Measurements from ENCODE around the gene C1orf50.
"Not testable (repeated sequence)": the region's sequence is repeated elsewhere in the genome, so short reads cannot be mapped to it uniquely, and the experiment has no call there.

C1orf50 gene

GRCh38 chr1:42801832-42802473 lies 34.9 kb downstream of the C1orf50 start:
- DNase-seq (ENCODE audit: low spot score) = no peak

DNA sequence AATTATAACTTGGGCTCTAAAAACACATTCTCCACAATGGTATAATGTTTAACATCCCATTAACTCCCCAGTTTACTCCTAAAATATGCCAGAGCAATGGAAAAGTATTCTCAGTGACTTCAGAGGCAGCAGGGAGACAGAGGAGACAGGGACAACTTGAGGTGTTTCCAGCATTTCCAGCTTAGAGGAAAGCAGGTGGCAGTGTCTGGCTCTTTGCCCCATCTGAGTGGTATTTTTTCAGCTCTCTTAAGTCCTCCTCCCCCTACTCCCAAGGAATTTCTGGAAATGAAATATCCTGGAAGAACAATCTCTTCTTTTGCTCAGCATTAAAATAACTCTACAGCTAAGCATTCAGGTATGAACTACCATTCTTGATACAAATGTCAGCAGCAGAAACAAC lies 39.1 kb downstream of the C1orf50 start:
- no peak for DNase-seq (ENCODE audit: low spot score)

DNA sequence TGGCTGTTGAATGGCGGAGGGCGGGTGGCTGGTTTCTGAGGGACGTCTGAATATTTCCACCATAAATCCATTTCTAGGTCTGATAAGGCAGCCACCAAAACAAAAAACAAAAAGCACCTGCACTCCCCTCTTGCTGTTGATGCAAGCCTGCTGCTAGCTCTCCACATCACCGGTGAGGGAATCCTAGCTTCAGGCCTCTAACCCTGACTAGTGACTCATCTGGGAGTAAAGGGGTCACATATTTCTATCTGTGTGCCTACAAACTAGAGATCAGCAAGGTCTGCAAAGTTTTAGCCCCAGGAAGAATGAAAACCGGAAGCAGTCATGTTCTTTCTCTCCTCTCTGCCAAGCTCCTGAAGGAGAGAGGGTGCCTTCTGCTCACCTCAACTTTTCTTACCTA lies 39.5 kb downstream of the C1orf50 start:
- no peak for DNase-seq (ENCODE audit: low spot score)

DNA sequence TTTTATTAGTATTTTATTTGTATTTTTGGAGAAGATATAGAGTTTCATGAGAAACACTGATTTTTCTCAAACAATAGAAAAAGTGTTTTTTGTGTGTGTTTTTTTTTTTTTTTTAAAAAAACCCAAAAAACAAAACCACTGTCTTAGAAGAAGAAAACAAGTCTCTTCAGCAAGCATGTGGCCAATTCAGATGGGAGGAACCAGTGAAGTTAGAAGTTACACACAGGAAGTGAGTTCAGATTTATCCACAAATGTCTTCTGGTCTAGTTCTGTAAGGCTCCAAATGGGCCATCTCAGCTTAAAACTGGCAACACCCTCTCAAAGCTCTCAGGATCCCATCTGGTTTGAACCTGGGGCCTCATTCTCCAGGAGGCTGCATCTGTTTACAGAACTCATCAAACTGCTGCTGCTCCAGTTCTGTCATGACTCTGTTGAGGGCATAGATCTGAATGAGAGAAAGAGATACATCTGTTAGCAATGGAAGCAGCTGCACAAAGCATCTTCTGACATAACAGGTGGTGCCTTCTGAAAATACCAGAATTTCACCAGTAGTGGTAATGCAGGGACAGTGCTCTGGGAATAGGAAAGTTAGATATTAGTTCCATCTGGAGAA lies 40.1 kb downstream of the C1orf50 start:
- no peak for DNase-seq (ENCODE audit: low spot score)

DNA sequence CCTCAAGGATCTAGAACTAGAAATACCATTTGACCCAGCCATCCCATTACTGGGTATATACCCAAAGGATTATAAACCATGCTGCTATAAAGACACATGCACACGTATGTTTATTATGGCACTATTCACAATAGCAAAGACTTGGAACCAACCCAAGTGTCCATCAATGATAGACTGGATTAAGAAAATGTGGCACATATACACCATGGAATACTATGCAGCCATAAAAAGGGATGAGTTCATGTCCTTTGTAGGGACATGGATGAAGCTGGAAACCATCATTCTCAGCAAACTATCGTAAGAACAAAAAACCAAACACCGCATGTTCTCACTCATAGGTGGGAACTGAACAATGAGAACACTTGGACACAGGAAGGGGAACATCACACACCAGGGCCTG lies 47.8 kb downstream of the C1orf50 start:
- DNase-seq (ENCODE audit: low spot score) = not testable (repeated sequence)

DNA sequence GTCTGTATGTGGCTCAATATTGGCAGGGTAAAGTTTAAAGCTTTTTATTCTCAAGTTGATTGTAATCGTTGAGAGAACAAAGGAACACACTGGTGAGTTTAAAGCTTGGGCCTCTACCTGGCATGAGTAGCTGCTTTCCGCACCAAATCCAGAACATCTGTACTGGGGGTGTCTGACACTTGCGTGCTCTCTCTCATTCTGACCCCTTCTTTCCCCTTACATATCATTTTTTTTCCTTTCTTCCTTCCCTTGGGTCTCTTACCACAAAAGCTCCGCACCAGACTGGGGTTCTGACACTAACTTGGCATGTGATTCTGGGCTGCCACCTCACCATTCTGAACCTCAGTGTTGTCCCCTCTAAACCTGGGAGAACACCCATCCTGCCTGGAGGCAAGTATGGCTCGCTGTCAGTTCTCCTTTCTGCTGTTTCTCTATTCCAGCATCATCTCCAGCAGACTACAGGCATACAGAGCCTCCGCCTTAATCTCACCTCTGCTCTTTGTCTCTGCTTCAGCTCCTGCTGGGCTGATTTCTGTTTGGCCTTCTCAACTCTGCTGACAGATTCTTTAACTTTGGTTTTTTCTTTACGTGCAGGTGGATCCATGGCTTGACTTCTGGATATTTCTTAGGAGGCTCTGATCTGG lies 49.0 kb downstream of the C1orf50 start:
- DNase-seq (ENCODE audit: low spot score) = no peak

GRCh38 chr1:42816585-42817439 lies 49.8 kb downstream of the C1orf50 start, which contains the start of the genes ERMAP and SVBP:
TSS of gene ERMAP (plus strand) at chr1:42817122. CDS start at chr1:42830449, 13,327 bp downstream.
TSS of gene SVBP (minus strand) at chr1:42817397. CDS start at chr1:42816544, 853 bp downstream.
- DNase-seq (ENCODE audit: low spot score) = peak; percentile 92

GRCh38 chr1:42817440-42817767 lies 50.4 kb downstream of the C1orf50 start:
- DNase-seq (ENCODE audit: low spot score) = no peak

DNA sequence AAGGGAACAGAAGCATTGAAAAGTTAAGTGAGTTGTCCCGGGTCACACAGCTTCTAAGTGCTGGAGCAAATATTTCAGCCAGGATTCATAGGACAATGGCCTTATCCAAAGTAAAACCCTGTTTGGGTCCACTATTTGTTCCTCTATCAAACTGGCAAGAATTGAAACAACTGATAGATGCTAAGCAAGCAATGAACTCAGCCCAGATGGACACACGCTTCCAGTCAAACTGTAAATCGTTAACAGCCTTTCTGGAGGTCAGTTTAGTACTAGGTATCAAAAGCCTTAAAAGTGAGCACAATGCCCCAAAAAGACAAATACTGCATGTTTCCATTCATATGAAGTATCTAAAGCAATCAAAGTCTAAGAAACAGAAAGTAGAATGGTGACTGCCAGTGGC lies 50.9 kb downstream of the C1orf50 start:
- no peak for DNase-seq (ENCODE audit: low spot score)

GRCh38 chr1:42820813-42821212 lies 53.8 kb downstream of the C1orf50 start:
- no peak for DNase-seq (ENCODE audit: low spot score)

- DNase-seq (ENCODE audit: low spot score) = no peak
These were observed 54.6 kb downstream of the C1orf50 start for GRCh38 chr1:42821690-42822089.

DNA sequence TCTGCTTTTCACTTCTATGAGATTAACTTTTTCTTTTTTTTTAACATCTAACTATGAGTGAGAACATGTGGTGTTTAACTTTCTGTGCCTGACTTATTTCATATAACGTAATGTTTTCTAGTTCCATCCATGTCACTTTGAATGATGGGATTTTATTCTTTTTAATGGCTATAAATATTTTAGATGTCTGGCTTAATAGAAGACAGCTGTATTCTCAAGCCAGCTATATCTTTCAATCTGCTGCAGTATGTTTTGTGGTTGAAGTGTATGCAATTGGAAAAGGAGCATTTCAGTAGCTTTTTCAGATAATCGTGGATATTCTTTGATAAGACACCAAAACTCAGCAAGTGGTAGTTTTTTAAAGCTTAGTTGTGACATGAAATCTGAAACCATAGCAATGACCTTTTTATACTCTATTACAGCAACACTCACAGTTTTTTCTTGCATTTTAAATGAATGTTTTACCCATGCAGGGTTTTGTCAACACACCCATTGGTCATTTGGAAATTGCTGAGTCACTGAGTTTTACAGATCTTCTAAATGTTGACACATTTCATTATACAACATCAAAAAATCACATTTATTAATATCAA lies 55.8 kb downstream of the C1orf50 start:
- no peak for DNase-seq (ENCODE audit: low spot score)

DNA sequence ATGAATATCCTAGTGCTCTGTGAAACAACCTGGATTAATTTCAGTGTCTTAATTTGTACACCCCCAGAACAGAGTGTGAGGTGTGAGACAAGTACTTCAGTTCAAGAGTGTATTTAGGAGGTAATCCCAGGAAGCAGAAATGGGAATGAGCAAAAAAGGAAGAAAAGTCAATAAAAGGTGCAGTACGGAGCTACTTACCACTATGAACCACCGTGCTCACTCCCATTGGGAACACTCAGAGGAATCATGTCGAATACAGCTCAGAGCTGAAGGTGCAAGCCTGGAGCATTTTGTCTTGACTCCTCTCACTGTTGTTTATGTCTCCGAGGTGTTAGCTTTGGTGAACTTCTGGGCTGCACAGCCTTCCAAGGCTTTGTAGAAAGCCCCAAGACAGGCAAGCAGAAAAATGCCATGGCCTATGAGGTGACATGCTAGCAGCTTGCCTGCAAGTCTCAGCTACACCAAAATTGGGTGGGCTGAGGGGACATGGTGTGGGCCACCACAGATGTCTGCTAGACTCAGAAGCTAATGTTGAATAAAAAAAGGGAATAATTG lies 57.5 kb downstream of the C1orf50 start:
- DNase-seq (ENCODE audit: low spot score) = no peak

- DNase-seq (ENCODE audit: low spot score) = no peak
These were observed 58.2 kb downstream of the C1orf50 start for GRCh38 chr1:42825036-42825851.

Measured in putamen (tissue), 1 donor.